GM21447 (cell line): ENCODE data around the gene DMD.
A peak's percentile ranks its signal among the peaks of the same experiment; 100 is the strongest.

Experiments
- ATAC-seq: cut with Tn5 transposase; IDR thresholded peaks from one replicate; pipeline ENCODE4 v1.9.1; 2021; ENCODE audit not compliant: unreplicated experiment

Gene DMD

GRCh38 chrX:31266203-31267076 is 1944.9 kb downstream of the DMD start:
- ATAC-seq = peak; percentile 94

DNA sequence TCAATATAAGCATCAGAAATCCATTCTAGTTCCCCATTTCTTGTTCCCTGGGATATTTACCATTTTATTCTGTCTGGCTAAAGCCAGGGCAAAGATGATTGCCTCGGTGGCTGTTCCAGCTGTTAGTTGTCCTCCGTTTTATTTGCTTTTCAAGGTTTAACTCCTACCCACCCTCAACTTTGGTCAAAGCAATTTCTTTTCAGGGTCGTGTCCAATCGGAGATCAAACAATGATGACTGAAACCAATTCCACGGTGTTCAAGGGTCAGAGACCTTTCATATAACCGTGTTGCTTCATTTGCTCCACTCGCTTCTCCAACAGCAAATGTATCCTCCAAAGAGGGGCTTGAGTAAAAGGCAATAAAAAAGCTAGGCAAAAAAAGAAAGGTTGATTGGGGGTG is 1946.0 kb downstream of the DMD start:
- no peak for ATAC-seq

DNA sequence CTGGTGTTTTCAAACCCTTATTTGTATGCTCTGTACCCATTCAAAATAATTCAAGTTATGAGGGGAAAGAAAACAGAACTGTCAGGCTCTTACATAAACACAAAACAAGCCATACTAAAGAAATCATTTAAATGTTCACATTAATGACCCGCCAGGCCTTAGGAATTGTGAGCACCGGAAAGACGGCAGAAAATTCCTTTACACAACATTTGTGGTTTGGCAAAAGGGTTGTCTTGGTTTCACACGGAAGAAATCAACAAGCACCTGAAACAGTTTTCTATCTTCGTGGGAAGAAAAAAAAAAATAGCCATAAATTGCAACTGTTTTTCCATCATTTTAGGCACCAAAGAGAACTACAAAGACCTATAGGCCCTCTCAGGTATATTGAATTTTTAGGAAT is 1951.0 kb downstream of the DMD start:
- ATAC-seq = no peak

DNA sequence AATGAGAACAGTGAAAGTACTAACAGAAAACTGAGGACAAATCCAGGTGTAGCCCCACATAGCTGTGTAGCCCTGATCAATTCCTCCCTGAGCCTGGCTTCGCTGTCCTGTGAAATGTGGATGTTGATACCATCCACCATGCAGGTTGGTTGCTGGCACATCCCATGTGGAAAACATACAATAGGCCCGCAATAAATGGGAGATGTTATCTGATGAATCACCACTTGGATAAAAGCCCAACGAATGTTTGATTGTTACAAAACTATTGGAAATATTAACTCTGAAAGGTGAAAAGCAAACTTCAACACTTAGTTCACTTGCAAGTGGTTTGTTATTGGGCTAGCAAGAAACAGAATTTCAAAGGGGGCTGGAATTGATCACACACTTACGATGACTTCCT is 1953.2 kb downstream of the DMD start:
- no peak for ATAC-seq

- ATAC-seq = no peak
These were observed 1955.9 kb downstream of the DMD start for GRCh38 chrX:31255310-31256033.

- no peak for ATAC-seq
These were observed 1959.2 kb downstream of the DMD start for GRCh38 chrX:31252133-31252532.

GRCh38 chrX:31251336-31251735 is 1960.0 kb downstream of the DMD start:
- no peak for ATAC-seq

DNA sequence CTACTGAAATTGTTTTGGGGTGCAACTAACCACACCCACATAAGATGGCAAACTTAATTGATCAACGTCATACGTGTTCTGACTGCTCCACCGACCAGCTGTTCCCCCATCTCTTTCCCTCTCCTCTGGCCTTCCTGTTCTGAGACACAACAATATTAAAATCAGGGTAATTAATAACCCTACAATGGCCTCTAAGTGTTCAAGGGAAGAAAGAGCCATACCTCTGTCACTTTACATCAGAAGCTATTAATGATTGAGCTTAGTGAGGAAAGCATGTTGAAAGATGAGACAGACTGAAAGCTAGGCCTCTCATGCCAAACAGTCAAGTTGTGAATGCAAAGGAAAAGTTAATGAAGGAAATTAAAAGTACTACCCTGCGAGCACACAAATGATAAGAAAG is 1965.6 kb downstream of the DMD start:
- ATAC-seq = peak; percentile 62

DNA sequence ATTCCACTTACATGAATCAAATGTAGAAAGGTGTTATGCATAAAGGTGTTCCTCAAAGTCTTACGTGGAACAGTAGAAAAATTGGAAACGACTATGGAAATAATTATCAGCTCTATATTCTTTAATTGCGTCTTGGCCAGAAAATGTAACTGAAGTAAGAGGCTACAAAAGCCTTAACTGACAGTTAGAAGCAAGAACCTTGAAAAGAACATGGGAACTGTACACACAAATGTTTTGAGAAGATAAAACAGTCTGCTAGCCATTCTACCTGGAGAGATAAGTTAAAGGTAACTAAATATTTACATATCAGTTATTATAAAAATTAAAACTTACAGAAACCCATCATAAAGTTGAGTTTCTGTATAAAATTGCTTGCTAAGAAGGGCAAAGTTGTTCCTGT is 1967.5 kb downstream of the DMD start:
- no peak for ATAC-seq

GRCh38 chrX:31240982-31241381 is 1970.4 kb downstream of the DMD start:
- ATAC-seq = no peak

- peak; percentile 51 for ATAC-seq
These were observed 1974.2 kb downstream of the DMD start for GRCh38 chrX:31237189-31237588.

DNA sequence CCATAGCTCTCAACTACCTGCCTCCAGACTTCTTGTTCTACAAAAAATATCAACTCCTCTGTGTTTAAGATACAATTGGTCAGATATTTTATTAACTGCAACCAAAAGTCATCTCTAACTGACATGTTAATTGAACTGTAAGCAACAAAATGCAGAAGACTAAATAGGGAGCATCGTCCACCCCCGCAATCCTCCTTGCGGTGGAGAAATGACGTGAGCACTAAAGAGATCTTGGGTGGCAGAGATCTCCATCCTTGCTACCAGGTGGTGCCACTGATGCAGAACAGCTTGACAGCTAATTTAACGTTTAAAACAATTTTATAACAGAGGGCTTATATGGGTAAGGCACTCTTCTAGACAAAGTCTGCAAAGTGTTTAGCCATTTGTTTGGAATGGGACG is 1975.1 kb downstream of the DMD start:
- ATAC-seq = peak; percentile 65

DNA sequence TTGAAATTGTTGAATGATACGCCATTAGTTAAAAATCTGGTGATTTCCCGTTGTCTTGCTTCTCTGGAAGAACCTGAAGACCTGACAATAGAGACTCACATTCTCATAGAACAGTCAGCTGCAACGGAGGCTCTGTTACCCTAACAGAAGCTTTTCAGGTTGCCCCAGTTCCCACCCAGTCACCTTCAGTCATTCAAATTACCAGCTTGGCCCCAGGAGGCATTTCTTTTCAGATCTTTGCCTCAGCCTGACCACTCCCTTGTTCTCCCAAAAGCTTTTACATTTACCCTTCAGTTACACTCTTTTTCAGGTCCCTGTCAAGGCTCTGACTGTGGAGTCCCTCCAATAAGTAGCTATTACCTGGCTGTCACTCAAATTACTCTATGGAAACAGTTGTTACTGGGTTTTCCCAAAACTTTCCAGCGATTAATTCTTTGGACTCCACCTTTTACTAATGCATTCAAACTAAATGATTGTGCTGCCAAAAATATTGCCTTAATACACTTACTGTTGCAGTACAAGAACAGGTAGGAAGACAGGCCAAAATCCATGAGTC is 1977.3 kb downstream of the DMD start:
- no peak for ATAC-seq

- no peak for ATAC-seq
These were observed 1978.8 kb downstream of the DMD start for GRCh38 chrX:31232506-31232905.

DNA sequence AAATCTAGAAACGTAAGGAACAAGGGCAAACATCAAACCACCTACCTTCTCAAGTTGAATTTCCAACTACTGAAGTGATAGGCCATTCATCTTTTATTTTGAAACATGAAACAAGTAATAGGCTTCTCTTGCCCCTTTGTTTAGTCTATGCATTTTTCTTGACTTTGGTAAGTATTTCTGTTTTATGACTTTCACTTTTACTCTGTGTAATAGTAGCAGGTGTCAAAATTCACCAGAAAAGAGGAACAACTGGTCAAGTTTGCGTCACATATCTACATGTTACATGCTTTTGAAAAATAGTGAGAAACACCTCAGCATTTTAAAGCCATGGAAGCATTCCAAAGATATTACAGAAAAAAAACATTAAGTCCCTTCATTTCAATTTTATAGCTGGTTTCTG is 1982.4 kb downstream of the DMD start:
- peak; percentile 96 for ATAC-seq

- no peak for ATAC-seq
These were observed 1982.9 kb downstream of the DMD start for GRCh38 chrX:31228415-31228832.

DNA sequence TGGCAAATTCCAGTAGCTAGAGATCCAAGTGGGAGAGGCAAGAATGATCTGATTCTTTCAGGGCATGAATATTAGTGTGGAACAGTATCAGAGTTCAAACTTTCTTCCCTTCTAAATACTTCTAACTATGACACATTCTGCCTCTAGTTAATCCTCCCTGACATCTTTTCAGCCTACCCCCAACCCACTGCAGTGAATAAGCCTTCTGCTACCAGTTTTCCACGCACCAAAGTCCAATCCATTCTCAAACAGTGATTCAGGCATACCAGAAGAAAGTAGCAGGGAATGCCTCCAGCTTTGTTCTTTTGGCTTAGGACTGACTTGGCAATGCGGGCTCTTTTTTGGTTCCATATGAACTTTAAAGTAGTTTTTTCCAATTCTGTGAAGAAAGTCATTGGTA is 1984.1 kb downstream of the DMD start:
- ATAC-seq = no peak

DNA sequence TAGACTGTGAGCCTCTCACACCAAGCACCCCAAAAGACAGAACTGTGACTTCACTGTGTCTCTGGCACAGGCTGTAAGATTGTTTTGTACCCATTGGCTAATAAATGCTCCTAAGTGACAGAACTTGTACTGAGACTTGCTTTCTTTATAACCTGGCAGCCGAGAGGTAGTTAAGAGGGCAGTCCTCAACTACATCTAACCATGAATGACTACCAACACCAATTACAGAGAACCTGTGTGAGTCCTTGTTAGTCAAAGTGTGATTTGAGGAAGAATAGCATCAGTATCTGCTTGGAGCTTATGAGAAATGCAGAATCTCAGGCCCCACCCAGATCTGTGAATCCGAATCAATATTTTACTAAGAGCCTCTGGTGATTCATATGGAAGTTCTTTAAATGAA is 1985.5 kb downstream of the DMD start:
- no peak for ATAC-seq

GRCh38 chrX:31224381-31225012 is 1986.9 kb downstream of the DMD start:
- ATAC-seq = no peak

DNA sequence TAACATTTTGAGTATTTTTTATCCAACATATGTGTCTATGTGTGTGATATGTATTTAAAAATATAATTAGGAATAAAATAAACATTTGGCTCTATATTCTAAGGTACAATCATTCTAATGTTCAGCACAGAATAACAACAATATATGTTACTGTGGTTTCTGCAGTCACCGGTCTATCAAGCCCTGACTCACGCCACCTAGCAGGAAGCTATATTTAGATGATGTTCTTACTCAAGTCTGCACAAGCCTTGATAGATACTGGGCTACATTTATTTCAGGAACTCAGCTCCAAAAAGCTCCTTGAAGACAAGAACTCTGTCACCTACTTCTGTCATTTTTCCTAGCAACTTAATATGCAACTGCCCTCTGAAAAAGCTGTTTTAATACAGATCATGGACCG is 1987.5 kb downstream of the DMD start:
- peak; percentile 77 for ATAC-seq

GRCh38 chrX:31222946-31223345 is 1988.4 kb downstream of the DMD start:
- ATAC-seq = no peak

DNA sequence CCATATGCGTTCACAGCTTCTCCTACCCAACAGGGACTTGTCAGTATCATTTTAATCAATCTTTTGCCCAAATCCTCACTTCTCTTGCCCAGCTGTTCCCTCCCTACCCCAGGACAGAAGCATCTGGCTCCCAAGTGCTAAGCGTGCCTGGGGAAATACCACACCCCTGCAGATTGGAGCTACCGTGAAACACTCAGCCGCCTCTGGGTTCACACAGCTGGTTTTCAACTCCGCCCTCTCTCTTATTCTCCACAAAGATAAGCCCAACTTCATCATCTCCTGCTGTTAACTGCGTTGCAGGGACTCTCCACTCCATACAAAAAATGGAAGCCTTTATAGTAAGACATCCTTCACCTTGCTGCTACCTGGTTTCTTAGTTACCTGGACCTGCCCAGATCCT is 1992.2 kb downstream of the DMD start:
- ATAC-seq = no peak
